ENCODE measurements around the gene ASPG. TPM values are rescaled to one million over a fixed set of nuclear protein-coding genes. Genes with fewer than 3 reads are reported as not detected.

Gene ASPG
- total and polyA plus RNA-seq, 2 donors (not counting 3 experiments of a cell fraction or from before 2014, with no cell fraction given), result not detected

GRCh38 chr14:104075530-104076151, 9.9 kb upstream of the ASPG start:
- ChIA-PET POLR2A (no interaction called here), CTCF (interaction anchor here (0.7 to 1.6 kb wide), 11 partner anchors 21 to 565 kb away, joined by 3 to 11 read pairs (median 3); no protein-coding TSS in a partner anchor)
- intact Hi-C loops (cut with micrococcal nuclease) (loop anchor here (5.0 kb wide), 1 partner anchor 147 kb away; no protein-coding TSS in a partner anchor), dilution Hi-C loops (cut with MboI; ENCODE audit: extremely low pct_ligation_motif_present, low sequenced_read_pairs) (no loop called here)
- no peak for TF ChIP-seq EZH2 (IDR thresholded peaks at IDR 0.05; ENCODE audit: borderline replicate concordance, low read depth, low read length, severe bottlenecking)
- TF ChIP-seq MAX (IDR thresholded peaks at IDR 0.05; ENCODE audit: insufficient read depth, insufficient read length), result no peak
- TF ChIP-seq JUN (IDR thresholded peaks at IDR 0.05; ENCODE audit: borderline replicate concordance, insufficient read depth, insufficient read length, low read depth), result no peak
- TF ChIP-seq GATA2 (IDR thresholded peaks at IDR 0.05; ENCODE audit: insufficient read depth, insufficient read length, low read depth, low read length), result no peak
- peak; percentile 8 to 43 for TF ChIP-seq CTCF (IDR thresholded peaks at IDR 0.05; ENCODE audit: extremely low read depth in 1 of 2, insufficient read depth in 1 of 2, low read depth in 1 of 2, low read length in 2 of 2)
- TF ChIP-seq POLR2A (IDR thresholded peaks at IDR 0.05; ENCODE audit: low read depth, low read length), result no peak
- no peak overlapping the region for H3K27ac ChIP-seq (ENCODE audit: insufficient read depth, low read depth, low read length)
- FAIRE-seq, result no peak
- no peak overlapping the region for H3K4me2 ChIP-seq (ENCODE audit: insufficient read depth, low read length)
- H4K20me1 ChIP-seq (replicated peaks; ENCODE audit: control insufficient read depth, extremely low read depth, insufficient read depth, low read length), result no peaks in the 10 kb centered on the region
- H3K27me3 ChIP-seq (ENCODE audit: control insufficient read depth in 2 of 2, insufficient read depth in 2 of 2, low read length in 2 of 2), result peaks cover 0 to 2% of the 10 kb centered on the region in 2 experiments
- H3K9ac ChIP-seq (replicated peaks; ENCODE audit: extremely low read depth, insufficient read depth, low read length), result no peak overlapping the region
- H3K9me1 ChIP-seq (replicated peaks; ENCODE audit: control insufficient read depth, extremely low read depth, insufficient read depth, low read length), result no peaks in the 10 kb centered on the region
- DNase-seq (ENCODE audit: low read depth, low spot score), result no peak
- H3K4me3 ChIP-seq (replicated peaks in 1 of 3; ENCODE audit: insufficient read depth in 1 of 3, low read depth in 1 of 3, low read length in 3 of 3), result no peak overlapping the region
- no peak overlapping the region for H2AFZ ChIP-seq (ENCODE audit: low read depth, low read length)
- no peaks in the 10 kb centered on the region for H3K9me3 ChIP-seq (replicated peaks; ENCODE audit: control insufficient read depth, insufficient read depth, low read length)
- no peaks in the 10 kb centered on the region for H3K36me3 ChIP-seq (ENCODE audit: control insufficient read depth in 2 of 2, extremely low read depth in 1 of 2, insufficient read depth in 2 of 2, low read length in 2 of 2)
- H3K4me1 ChIP-seq (ENCODE audit: control insufficient read depth, extremely low read depth, insufficient read depth, low read length), result no peaks in the 10 kb centered on the region
- no peaks in the 10 kb centered on the region for H3K79me2 ChIP-seq (ENCODE audit: control insufficient read depth, insufficient read depth, low read length)
- BruUV-seq (replicated peaks), result no TSS peak

Data from endothelial cell of umbilical vein (primary cell).